ENCODE results near the gene CD248.
"Not testable (repeated sequence)": the region's sequence is repeated elsewhere in the genome, so short reads cannot be mapped to it uniquely, and the experiment has no call there.

The CD248 gene

GRCh38 chr11:66287211-66287888, 29.5 kb downstream of the CD248 start:
- no peak for DNase-seq

- no peak for DNase-seq
These were observed 30.1 kb downstream of the CD248 start for GRCh38 chr11:66286699-66287098.

DNA sequence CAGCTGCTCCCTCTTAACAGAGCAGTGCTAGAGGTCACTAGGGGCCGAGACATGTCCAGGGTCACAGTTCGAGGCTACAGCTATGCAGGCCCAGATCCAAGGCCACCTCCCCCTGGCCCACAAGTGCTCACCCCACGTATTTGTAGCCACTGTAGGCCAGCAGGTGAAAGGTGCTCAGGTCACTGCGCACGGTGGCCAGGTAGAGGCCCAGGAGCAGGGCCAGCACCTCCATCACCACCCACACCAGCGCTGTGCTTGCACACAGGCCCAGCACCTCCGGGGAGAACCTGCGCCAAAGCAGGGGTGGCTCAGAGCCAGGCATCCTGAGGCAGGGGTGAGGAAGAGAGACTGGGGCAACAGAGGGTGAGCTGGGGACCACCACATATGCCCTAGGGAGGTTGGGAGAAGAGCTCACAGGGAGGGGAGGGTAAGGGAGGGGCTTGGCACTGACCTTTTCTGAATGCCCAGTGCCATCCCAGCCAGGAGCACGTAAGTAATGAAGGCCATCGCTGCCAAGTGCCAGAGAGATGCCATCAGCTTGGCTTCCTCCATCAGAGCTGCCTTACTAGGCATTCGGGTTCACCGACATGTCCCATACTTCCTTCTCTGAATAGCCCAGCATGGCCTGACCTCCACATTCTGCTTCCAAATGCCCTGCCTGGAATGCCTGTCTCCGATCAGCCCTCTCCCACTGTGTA, 31.4 kb downstream of the CD248 start:
- DNase-seq = no peak

DNA sequence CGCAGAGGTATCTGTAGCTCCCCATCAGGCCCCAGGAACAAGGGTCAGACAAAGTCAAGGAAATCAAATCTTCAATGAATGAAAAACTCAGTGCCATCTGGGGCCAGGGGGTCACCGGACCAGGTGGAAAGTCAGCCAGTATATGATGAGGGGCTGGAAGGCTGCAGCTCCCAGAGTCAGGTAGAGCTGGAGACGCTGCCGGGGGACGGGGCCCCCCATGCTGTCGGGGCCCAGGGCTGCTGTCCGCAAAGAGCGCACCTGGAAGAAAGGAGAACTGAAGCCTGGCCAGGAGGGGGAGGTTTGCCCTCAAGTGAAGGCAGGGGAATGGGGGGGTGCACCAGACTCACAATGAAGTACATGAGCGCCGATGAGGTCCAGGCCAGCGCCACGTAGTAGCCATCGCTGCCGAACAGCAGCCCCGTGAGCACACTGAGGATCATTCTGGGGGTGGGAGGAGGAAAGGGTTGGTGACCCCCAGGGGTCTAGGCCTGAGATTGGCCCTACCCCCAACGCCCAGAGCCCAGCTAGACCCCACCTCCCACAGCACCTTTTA, 32.2 kb downstream of the CD248 start:
- DNase-seq = no peak

DNA sequence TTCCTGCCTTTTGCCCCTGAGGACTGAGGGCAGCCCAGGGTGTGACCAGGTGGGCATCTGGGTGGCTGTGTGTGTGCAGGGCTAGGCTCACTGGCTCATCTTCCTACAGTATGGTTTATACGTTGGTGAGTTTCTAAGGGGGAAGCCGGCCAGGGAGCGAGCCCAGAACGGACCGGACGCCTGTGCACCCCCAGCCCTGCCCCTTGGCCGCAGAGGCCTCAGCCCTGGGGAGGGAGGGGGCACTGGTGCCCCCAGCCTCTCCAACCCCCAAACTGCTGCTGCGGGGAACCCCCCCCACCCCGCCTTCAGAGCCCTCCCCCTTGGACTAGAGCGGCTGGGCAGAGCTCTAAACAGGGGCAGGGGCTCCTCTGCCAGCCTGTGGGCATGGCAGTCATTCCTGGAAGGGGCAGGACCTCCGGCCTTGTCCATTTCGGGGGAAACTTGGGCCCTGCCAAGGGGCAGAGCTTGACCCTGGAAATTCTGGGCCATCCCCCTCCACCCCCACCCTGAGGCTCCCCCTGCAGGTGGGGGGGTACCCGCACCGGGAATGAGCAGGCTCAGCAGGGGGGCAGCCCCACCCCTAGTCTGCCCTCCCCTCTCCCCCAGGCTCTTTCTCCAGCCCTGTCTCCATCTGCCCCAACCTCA, 33.3 kb downstream of the CD248 start:
- no peak for DNase-seq

- peak; percentile 98 for DNase-seq
These were observed 34.1 kb downstream of the CD248 start for GRCh38 chr11:66282468-66283455.

GRCh38 chr11:66281776-66282467, 34.9 kb downstream of the CD248 start:
- DNase-seq = no peak

- DNase-seq = no peak
These were observed 35.8 kb downstream of the CD248 start for GRCh38 chr11:66281001-66281400.

DNA sequence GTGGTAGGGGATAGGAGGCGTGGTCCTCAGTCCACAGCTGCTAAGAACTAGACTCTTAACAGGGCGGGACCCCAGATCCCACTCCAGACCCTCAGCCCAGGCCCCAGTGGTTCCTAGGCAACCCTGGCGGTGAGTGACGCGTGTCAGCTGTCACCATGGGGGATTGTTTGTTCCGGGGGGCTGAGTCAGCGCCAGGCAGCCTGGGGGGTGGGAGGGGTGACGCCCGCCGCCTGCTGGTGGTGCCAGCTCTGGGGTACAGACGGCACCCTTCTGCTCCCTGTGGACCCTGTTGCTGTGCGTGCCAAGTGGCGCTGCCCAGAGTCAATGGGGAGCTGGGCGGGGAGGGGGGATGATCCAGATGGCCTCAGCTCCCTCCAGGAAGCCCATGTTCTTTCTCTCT, 36.4 kb downstream of the CD248 start:
- DNase-seq = no peak

GRCh38 chr11:66279092-66279734, 37.6 kb downstream of the CD248 start:
- no peak for DNase-seq

- peak; percentile 15 for DNase-seq
These were observed 38.3 kb downstream of the CD248 start for GRCh38 chr11:66278363-66279091.

DNA sequence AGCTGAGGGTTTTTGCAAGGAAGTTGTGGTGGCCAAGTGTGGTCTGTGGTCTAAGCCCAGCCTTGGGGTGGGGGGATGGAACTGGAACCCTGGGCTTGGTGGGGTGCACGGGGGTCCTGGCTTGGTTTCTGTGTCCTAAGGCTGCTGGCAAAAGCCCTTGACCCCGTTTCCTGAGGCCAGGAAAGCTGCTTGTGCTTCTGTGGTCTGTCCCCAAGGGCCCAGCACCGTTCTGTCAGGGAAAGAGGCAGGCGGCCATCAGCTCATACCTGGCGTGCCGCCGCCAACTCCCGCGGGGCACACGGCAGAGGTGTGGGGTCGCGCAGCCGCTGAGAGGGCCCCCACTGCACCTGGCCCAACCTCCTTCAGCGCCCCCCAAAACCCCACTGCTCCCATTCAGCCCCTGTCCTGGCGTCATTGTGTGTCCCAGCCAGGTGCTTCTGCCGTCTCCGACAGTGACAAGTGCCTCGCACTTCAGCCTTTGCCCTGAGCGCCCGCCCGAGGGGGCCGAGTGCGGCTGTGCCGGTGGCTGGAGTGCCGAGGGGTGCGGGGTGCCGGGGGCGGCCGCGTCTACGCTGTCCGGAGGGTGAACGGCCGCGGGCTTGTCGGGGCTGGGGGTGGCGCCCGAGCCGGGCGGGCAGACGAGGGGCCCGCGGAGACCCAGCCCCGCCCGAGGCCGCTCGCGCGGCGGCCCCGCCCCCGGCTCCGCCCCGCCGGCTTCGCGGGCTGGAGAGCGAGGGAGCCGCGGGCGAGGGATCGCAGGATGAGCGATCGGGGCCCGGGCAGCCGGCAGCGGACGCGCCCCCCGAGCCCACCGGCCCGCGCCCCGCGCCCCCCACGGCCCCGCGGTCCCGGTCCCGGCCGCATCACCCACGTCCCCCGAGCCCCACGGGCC, 39.1 kb downstream of the CD248 start, which contains the start of gene CNIH2:
TSS of gene CNIH2 (plus strand) at position 705 of the 892 bp plus-strand sequence. CDS start 282 bp downstream, outside the sequence.
- DNase-seq = peak; percentile 55

DNA sequence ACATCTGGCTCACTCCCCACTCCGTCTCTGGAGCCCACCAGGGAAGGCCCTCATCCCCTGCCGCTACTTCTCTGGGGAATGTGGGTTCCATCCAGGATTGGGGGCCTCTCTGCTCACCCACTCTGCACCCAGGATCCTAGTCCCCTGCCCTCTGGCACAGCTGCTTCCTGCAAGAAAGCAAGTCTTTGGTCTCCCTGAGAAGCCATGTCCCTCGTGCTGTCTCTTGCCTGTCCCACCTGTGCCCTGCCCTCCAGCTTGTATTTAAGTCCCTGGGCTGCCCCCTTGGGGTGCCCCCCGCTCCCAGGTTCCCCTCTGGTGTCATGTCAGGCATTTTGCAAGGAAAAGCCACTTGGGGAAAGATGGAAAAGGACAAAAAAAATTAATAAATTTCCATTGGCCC, 39.8 kb downstream of the CD248 start:
- DNase-seq = not testable (repeated sequence)

GRCh38 chr11:66276619-66277018, 40.2 kb downstream of the CD248 start:
- DNase-seq = not testable (repeated sequence)

- DNase-seq = no peak
These were observed 40.7 kb downstream of the CD248 start for GRCh38 chr11:66275984-66276612.

- DNase-seq = no peak
These were observed 41.4 kb downstream of the CD248 start for GRCh38 chr11:66275396-66275795.

DNA sequence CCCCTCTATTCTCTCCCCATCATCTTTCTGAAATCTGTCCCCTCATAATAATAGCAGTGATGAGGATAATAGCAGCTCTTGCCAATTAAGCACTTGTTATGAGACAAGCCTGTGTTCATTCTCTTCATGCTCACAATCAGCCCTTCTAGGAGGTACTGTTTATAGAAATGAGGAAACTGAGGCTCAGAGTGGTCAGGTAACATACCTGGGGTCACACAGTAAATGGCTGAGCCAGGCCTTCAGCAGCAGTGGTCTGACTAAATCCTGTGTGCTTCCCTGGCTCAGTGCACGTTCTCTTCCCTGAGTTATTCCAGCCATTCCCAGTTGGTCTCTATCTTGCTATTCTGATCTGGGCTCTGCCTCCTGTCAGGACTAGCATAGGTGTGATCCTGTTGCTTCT, 42.6 kb downstream of the CD248 start:
- DNase-seq = no peak

- no peak for DNase-seq
These were observed 44.2 kb downstream of the CD248 start for GRCh38 chr11:66272596-66272995.

- no peak for DNase-seq
These were observed 45.0 kb downstream of the CD248 start for GRCh38 chr11:66271816-66272215.
